Glutamatergic neuron (in vitro differentiated cells): Measurements from ENCODE around the gene RALGAPA2. TPM values are rescaled to one million over a fixed set of nuclear protein-coding genes. Genes with fewer than 3 reads are reported as not detected.
A peak's percentile ranks its signal among the peaks of the same experiment; 100 is the strongest.

ENCODE experiments used
- DNase-seq: peaks from one replicate; pipeline ENCODE4 v3.0.0; 2022
- H3K27ac Mint-ChIP-seq: one replicate; pipeline ENCODE4 v1.8.0; 2020; ENCODE audit warnings: mild to moderate bottlenecking, mixed read lengths, inconsistent platforms; ENCODE audit not compliant: unreplicated experiment
- H3K27me3 Mint-ChIP-seq: one replicate; pipeline ENCODE4 v1.8.0; 2020; ENCODE audit warnings: mild to moderate bottlenecking, moderate library complexity, mixed read lengths, inconsistent platforms; ENCODE audit not compliant: unreplicated experiment
- H3K36me3 Mint-ChIP-seq: one replicate; pipeline ENCODE4 v1.8.0; 2020; ENCODE audit warnings: mild to moderate bottlenecking, mixed read lengths, inconsistent platforms; ENCODE audit not compliant: unreplicated experiment
- H3K4me1 Mint-ChIP-seq: one replicate; pipeline ENCODE4 v1.8.0; 2020; ENCODE audit warnings: mild to moderate bottlenecking, low read depth, mixed read lengths, inconsistent platforms; ENCODE audit not compliant: unreplicated experiment
- H3K4me3 Mint-ChIP-seq: one replicate; pipeline ENCODE4 v1.8.0; 2020; ENCODE audit warnings: mild to moderate bottlenecking, mixed read lengths, inconsistent platforms; ENCODE audit not compliant: unreplicated experiment
- H3K9me3 Mint-ChIP-seq: one replicate; pipeline ENCODE4 v1.8.0; 2020; ENCODE audit warnings: mild to moderate bottlenecking, moderate library complexity, mixed read lengths, inconsistent platforms; ENCODE audit not compliant: unreplicated experiment
- CTCF ChIP-seq: fragments of 200-600 bp; sonication (generic); IDR thresholded peaks from one replicate; pipeline ENCODE4 v1.5.0; 2021; ENCODE audit not compliant: partially characterized antibody, unreplicated experiment
- total RNA-seq: library from RNA; stranded (reverse); fragmentation: NEBNext Ultra II Directional; extraction: Animal tissue kit (Norgen Biotek cat#: 25700); gene quantifications from one replicate; pipeline ENCODE4 v1.2.1, GENCODE V29; 2021; ENCODE audit not compliant: unreplicated experiment

Gene RALGAPA2
- total RNA-seq, 1 donor from 2014 or later, result 60.9 TPM

DNA sequence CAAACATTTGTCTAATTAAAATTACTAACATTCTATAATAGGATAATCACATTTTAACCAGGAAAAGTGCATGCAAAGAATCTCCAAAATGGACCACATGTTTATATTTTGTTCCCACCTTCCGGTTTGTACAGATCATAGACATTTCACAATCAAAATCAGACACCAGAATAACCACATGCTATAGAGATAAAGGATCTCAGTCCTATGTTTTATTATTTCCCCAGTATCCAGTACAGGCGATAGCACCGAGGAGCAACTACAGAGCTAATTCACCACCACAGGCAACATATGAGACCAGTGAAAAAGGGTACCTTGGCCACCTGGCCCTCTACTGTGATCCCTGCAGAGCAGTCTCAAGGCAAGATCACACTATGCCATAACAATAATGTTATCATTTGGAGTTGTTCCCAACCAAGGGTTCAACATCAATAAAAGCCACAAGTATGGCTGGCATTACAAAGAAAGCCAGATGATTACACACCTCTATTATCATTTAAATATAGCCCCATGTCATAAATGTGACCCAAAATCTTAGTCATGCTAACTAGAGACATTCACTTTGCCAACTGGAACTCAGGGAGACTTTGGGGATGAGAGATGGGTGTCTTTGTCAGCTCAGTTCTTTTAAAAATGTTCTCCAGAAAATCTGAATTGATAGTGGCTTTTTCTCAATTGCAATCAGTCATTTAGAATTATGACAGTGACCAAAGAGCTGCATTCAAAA, 46.7 kb downstream of the RALGAPA2 start:
- Mint-ChIP-seq H3K27ac (no peak overlapping the region), H3K27me3 (peaks cover 1% of the 10 kb centered on the region), H3K4me1 (peaks cover 11% of the 10 kb centered on the region), H3K4me3 (no peak overlapping the region), H3K9me3 (no peaks in the 10 kb centered on the region), H3K36me3 (no peaks in the 10 kb centered on the region)
- no peak for TF ChIP-seq CTCF
- no peak for DNase-seq

DNA sequence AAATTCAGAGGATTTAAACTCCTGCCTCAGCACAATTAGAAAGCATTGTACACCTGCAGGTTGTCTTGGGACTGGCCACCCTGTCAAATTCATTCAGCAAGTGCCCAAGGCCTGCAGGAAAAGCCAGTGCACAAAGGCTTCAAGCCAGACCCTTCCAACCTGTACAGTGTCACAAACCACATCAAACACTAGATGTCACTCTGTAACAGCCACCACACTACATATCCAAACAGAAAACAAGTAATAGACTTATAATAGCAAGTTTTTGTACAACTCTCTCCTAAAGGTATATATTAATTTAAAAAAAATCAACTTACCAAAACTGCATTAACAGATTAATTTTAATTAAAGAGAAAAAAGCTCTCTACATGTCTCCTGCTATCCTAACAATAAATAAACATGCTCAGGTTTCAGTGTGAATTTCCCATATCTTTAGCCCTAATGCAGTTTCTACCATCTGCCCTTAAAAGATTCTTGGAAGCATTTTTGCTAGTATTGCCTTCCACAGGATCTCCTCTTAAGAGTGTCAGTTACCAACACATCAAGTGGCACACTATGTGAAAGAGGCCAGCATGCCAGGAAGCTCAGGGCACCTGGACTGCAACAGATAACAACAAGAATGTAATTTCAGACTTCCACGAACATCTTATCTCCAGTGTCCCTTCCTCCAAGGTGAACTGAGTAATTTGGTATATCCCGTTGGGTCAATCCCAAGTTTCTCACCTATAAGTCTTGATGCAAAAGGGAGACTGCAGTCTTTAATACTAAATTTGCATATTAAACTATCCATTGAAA, 47.5 kb downstream of the RALGAPA2 start:
- Mint-ChIP-seq H3K4me1 (peaks cover 11% of the 10 kb centered on the region), H3K9me3 (peaks cover 1% of the 10 kb centered on the region), H3K27me3 (peaks cover 1% of the 10 kb centered on the region), H3K4me3 (no peak overlapping the region), H3K36me3 (no peaks in the 10 kb centered on the region), H3K27ac (no peak overlapping the region)
- DNase-seq, result no peak
- peak; percentile 34 for TF ChIP-seq CTCF

DNA sequence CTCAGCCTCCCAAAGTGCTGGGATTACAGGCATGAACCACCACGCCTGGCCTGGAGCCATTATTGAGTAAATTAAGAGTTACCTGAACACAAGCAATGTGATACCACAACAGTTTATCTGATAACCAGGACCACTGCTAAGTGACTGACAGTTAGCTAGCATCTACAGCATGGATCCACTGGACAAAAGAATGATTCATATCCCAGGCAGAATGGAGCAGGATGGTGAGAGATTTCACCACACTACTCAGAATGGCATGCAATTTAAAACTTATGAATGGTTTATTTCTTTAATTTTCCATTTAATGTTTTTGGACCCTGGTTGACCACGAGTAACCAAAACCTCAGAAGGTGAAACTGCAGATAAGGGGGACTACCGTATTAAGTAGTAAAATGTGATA, 48.6 kb downstream of the RALGAPA2 start:
- Mint-ChIP-seq H3K27ac (no peak overlapping the region), H3K36me3 (no peaks in the 10 kb centered on the region), H3K4me3 (no peak overlapping the region), H3K9me3 (peaks cover 1% of the 10 kb centered on the region), H3K4me1 (peaks cover 11% of the 10 kb centered on the region), H3K27me3 (peaks cover 1% of the 10 kb centered on the region)
- DNase-seq, result no peak
- no peak for TF ChIP-seq CTCF

DNA sequence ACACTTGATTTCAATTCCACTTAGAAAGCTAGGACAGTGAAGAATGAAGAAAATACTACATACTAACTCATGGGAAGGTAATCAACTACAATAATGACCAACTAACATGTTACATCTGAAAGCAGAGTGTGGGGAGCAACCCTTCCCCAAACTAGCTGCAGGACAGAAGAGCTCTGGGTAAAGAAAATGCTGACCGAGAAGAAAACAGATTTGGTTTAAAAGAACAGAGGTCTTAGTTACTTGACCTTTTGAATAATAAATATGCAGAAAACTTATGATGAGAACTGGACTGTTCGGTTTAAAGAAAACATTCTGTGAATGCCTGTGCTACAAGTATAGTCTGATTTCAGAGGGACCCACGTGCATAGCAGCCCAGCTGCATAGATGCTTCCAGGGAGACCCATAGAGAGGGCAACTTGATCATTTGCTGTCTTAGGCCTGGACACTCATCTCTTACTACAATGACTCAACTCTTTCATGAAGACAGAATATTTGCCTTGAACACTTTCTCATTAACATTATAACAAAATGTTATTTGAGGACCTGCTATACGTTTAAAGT, 53.5 kb downstream of the RALGAPA2 start:
- Mint-ChIP-seq H3K27me3 (peaks cover 1% of the 10 kb centered on the region), H3K4me1 (peaks cover 12% of the 10 kb centered on the region), H3K9me3 (peaks cover 6% of the 10 kb centered on the region), H3K36me3 (peaks cover 4% of the 10 kb centered on the region), H3K4me3 (no peak overlapping the region), H3K27ac (no peak overlapping the region)
- DNase-seq, result no peak
- TF ChIP-seq CTCF, result no peak
